HG02870 (cell line): ENCODE results near the gene CACNA2D3.

Source experiments
- ATAC-seq: cut with Tn5 transposase; IDR thresholded peaks from one replicate; pipeline ENCODE4 v1.9.1; 2021; ENCODE audit warnings: mild to moderate bottlenecking, moderate library complexity; ENCODE audit not compliant: unreplicated experiment

The CACNA2D3 gene

DNA sequence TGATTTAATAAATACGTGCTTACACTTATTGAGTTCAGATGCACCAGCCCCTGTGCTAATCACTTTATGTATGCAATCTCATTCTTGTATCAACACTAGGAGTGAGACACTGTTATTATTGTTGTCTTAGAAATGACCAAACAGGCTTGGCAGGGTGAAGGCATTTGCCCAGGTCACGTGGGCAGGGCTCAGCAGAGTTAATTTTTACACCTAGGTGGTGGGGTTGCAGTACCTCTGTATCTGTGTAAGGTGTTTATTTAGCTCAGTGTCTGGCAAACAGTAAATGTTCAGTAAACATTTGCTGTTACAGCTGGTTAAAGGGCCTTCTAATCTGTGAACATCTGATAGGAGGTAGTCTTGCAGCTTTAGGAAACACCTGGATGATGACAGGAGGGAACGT is 200.0 kb downstream of the CACNA2D3 start:
- ATAC-seq: no peak

DNA sequence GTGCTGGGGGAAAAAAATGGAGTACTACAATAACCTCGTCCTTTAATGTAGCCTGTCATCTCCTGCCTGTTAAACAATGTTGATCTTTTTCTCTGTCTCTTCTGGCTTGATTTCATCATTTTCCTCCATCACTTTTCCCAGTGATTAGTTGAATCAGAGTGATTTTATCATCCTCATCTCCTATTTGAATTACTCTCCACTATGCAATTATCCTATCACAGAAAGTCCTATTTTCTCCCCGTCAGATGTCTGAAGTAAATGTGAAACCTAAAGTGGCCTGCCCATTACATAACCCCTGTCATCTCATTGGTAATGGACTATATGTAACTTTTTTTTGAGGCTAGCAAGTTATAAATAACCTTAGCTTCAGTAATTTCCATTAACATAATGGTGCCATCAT is 201.8 kb downstream of the CACNA2D3 start:
- ATAC-seq: no peak

DNA sequence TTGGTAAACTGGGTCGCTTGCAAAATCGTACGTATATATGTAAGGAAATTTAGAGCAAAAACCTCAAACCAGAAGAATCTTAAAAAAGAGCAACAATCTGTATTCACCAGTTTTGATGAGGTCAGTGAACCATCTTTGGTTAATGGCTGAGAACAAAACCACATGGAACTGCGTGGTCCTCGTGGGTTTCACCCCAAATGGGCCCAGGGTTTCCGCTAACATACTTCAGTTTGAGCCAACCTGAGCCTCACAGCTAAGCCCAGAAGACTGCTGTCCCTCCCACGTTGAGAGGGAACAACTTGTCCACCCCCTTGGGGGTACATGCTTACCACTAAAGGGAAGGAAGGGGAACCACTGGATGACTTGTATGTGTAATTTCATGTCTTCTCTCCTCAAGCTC is 204.6 kb downstream of the CACNA2D3 start:
- ATAC-seq: no peak

DNA sequence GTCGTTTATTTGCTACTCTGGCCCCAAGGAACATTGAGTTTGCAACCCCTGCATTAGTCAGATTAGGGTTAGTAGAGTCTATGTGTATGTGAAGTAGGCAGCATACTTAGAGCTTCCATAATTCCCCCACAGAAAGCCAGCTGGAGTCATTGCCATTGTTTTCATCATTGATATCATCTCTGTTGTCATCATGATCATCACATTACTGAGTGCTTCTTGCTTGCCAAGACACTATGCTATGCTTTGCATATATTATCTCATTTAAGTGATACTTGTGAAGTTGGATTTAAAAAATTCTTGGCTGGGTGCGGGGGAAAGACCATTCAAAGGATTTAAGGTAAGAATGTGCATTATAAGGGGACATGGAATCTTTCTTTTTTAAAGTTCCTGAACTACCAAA is 209.0 kb downstream of the CACNA2D3 start:
- no peak for ATAC-seq

DNA sequence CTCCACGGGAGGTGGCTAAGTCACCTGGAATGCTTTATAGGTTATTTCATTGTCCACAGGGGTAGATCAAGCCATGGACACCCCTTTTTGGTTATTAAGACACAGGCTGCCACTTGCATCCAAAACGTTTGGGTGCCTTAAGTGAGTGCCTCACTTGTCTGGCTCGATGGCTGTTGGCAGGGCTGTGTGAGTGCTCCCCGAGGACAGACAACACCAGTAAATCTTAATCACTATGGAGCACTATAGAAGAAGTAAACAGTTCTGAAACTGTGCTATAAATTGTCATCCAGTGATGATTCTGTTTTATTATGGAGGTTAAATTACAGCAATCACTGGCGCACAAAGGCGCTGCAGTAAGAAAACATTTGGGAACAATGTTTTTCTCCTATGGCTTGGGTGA is 215.5 kb downstream of the CACNA2D3 start:
- ATAC-seq: no peak

DNA sequence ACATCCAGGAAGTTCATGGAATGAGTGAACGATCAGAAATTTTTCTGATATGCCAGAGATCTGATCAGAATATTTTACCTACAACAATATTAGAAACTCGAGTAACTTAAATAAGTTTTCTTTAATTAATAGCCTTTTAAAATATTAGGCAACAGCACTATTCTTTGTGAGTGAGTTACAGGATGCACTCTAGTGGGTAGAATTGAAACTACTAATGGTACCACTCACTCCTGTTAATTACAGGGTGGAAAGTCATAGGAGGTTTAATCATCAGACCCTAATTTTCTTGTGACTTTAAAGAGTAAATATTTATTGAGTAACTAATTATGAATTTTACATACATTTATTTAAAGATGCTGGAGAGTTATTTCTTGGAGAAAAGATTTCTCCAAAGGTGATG is 217.3 kb downstream of the CACNA2D3 start:
- no peak for ATAC-seq

DNA sequence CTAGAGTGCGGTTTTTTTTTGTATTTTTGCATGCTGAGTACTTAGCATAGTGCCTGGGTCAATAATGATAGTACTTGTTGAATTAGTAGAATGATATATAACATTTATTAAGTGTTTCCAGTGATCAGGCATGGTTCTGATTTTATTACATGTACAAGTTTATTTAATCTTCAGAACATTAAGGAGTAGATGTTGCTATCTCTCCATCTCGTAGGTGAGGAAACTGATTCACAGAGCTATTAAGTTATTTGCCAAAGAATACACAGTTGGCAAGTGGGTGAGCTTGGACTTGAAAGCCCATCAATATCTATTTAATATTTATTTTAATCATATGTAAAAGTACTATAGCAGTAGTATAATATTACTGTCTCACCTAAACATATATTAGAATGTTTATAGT is 219.5 kb downstream of the CACNA2D3 start:
- ATAC-seq: no peak

DNA sequence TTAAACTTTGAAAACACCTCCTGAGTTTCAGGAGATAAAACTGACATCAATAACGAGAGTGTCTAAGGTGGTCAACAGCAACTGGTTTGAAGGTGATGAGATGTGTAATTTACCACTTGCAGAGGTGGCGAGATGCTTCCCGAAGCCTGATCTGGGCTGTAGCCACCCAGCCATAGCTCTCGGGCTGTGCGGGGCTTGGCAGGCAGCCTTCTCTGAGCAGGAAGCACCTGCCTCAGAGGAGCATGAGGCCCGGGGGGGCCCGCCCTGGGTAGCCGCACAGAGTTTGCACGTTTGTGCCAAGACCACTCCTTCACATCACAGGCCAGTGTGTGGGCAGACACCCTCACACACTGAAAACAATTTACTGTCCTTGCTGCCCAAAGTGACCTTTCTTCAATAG is 220.3 kb downstream of the CACNA2D3 start:
- ATAC-seq: no peak

DNA sequence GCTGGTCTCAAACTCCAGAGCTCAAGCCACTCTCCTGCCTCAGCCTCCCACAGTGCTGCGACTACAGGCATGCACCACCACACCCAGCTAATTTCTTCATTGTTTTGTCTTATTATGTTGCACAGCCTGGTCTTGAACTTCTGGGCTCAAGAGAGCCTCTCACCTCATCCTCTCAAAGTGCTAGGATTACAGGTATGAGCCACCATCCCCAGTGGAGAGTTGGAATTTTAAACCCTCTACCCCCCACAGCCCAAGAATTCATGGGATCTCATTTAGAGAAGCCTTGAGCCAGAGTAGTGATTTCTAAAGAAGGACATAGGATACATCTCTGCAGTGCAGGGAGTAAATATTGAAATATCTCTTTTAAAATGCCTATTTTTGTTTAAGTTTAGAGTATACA is 221.1 kb downstream of the CACNA2D3 start:
- ATAC-seq: no peak

DNA sequence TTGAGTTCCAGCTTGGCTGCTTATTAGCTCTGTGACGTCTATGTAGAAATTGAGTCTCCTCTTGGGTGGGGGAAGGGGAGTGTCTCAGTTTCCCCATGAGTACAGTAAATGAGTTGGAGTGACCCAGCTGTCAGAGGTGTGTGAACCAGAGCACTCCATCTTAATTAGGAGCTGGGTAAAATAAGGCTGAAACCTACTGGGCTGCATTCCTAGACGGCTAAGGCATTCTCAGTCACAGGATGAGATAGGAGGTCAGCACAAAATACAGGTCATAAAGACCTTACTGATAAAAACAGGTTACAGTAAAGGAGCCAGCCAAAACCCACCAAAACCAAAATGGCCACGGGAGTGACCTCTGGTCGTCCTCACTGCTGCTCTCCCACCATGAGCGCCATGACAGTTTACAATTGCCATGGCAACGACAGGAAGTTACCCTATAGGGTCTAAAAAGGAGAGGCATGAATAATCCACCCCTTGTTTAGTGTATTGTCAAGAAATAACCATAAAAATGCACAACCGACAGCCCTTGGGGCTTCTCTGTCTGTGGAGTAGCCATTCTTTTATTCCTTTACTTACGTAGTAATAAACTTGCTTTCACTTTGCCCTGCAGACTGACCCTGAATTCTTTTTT is 222.4 kb downstream of the CACNA2D3 start:
- no peak for ATAC-seq

DNA sequence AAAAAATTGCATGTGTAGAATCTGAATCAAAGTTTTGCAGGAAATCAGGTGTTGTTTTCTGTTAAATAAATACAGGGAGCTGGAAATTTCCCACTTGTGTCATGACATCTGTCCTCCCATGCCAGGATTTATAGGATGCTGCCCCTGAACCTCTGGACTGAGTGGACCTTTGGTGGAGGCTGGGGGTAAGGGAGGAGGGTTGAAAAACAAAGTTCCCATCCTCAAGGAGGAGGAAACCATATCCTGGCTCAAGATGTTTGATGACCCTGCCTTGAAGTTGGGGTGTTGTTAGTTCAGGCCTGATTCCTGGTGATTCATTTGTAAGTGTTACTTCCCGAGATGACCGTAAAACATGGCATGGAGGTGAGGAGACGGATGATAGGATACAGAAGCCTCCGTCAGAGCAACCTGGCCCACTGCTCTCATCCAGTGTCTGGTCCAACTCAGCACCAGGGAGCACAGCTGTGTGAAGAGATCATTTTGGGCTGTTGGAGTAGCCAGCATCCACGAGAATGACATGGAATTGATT is 223.6 kb downstream of the CACNA2D3 start:
- no peak for ATAC-seq

DNA sequence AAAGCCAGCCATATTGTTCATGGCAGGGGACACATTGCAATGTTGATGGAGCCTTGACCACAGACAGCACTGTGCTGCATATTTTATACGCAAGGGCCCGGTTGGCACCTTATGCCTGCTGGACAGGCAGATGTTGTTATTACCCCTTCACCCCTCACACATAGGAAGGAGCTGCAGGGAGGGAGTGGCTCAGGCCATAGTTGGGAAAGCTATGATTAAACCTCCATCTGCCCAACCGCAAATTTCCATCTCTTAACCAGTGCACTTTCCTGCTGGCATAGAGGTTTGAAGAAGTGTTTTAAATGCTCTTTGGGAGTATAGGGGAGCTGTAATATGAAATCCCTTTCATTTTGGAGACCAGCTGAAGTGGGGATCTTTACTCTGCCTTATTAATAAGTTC is 224.7 kb downstream of the CACNA2D3 start:
- no peak for ATAC-seq

DNA sequence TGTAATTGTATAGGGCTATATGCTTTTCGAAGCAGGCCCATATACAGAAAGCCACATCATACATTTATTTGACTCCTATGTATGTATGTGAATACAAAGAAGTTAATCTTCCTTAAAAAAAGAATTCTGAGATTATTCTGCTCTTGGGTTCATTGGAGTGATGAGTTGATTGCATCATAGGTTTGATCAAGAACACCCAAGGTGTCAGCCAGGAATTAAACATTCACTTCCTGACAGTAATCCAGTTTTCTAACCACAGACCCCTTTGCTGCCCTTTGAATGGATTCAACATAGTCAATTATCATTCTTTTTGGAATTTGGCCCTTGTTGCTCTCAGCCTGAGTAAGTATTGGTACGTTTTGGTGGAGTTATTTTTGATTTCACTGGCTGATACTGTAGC is 225.6 kb downstream of the CACNA2D3 start:
- ATAC-seq: no peak

DNA sequence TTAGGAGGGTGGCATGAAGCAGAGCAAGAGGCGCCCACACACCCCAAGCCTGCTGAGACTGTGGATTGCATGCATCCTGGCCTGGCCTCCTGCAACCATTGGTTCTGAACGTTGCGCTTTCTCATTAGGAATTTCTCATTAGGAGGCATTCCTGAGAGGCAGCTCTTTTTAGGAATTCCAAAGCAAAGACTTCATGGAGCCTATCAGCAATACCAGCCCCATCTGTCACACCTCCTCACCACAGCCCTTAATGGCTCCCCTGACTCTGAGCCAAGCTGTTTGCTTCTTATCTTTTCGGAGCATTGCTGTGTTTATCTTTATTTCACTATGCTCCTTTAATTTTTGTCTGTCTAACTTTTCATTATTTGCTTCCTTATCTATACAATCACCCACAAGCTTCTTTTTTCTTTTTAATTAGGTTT is 226.9 kb downstream of the CACNA2D3 start:
- ATAC-seq: no peak

DNA sequence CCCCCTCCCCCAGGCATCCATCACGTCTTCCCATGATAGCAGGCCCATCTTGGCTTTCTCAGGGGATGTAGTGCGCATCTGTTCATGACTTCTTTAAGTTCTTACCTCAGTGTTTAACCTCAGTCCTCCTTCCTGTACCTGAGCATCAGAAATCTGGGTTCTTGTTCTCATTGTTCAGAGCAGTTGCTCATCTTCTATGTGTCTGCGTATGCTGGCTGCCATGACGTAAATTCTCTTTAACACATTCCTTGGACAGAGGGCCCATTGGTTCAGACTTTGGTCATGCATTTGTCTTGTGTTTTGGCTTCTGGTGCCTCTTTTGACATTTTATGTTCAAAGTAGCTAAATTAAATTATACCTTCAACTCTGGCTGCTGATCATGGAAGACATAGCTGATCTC is 227.3 kb downstream of the CACNA2D3 start:
- ATAC-seq: no peak

DNA sequence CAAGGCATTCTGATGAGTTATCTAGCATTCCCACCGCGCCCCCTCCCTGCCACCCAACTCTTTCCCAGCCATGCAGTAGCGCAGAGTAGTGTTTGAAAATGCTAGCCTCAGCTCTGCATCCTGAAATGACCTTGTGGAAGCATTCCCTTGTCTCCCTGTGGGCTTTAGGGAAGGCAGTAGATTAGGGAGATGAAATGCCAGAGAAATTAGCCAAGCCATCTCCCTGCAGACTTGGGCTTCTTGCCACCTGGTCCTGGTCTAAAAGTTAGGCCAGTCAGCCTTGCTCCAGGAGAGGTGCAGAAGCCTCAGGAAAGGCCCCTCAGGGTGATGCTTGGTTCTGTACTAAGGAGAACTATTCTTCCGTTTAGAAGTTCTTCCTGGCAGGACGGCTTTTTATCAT is 231.2 kb downstream of the CACNA2D3 start:
- ATAC-seq: no peak

DNA sequence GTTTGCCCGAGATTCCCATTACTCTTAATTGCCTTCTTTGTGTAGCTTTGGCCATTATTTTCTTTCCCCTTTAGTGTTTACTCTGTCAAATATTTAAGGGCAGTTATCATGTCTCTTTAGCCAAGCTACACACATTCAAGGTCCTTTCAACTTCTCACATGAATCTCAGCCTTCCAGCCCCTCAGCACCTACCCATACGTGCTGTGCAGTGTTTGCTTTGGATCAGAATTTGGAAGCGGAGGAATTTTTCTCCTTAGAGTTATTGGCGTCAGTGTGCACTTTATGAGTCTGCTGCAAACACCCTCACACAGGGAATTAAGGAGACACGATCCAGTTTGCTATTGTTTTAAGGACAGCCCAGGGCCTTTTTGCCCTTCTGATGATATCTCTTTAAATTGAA is 231.6 kb downstream of the CACNA2D3 start:
- ATAC-seq: no peak

DNA sequence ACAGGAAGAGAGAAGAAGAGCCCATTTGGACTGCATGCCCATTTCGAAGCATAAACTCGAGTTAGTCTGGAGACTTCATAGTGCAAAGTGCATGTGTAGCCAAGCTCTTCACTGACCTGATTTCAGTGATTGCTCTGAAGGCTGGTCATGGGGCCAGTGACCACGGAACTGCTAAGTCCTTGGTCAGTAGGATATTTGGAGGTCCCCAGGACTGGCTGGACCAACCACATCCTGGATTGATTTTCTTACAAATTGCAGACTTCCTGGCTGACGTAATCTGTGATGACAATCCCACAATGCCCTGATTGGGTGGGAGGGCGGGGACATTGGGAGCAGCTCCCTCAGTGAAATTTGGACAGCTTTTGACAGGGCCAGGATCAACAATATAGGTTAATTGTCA is 233.4 kb downstream of the CACNA2D3 start:
- no peak for ATAC-seq

DNA sequence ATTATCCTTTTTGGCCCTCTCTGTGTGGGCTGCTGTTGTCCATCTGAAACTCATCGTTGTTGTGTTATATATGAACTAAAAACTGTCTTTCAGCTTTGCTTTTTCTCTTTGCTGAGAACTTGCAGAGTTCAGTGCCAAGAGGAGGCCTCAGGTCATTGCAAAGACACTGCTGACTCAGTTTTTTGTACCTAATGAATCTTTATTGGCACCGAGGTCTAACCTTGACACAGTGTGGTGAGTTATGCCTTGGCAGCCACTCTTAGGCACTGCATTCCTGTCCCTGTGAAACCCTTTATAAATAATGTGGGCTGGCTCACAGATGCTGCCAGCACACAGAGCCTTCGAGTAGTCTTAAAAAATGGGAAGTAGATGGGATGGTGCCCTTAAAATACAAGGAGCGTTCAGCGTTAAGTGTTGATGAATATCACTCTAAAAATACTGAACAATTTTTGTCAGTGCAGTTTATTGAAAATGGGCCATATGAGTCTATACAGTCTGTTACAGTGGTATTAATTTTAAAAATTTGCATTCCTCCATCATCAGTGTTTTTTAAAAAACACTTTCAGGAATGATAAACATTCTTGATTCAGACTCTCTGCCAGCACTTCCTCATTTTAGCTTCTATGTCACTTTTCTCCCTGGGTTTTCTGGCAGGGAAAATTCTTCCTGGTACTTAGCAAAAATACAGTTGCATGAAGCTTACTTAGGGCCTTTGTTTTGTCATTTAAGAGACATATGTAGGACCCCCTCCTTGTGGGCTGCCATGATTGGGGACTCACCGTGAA is 234.1 kb downstream of the CACNA2D3 start:
- no peak for ATAC-seq

DNA sequence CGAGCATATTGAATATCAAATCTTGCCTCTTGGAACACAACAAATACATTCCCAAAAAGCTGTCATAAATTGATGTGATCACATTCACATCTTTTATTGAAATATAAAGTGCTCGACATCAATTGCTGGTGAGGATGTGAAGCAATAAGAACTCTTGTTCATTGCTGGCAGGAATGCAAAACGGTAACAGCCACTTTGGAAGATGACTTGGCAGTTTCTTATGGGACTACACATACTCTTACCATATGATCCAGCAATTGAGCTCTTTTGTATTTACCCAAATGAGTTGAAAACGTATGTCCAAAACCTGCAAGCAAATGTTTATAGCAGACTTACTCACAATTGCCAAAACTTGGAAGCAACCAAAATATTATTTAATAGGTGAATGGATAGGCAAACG is 234.9 kb downstream of the CACNA2D3 start:
- no peak for ATAC-seq

DNA sequence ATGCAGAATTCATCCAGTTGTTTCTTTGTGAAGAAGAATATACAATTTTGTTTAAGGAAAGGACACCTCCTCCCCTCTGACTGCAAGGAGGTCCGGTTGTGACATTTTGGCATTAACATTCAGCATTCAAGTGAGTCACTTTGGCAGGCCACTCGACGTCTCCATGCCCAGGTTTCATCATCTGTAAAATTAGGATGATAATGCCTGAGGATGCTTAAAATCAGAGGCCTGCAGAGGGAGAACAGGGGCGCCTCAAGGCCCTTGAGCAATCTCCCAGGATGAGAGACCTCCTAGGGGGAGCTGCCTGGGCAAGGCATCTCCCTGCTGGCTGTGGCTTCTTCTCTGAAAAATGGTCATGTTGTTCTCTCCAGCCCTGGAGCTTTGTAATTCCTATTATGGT is 236.0 kb downstream of the CACNA2D3 start:
- ATAC-seq: no peak

DNA sequence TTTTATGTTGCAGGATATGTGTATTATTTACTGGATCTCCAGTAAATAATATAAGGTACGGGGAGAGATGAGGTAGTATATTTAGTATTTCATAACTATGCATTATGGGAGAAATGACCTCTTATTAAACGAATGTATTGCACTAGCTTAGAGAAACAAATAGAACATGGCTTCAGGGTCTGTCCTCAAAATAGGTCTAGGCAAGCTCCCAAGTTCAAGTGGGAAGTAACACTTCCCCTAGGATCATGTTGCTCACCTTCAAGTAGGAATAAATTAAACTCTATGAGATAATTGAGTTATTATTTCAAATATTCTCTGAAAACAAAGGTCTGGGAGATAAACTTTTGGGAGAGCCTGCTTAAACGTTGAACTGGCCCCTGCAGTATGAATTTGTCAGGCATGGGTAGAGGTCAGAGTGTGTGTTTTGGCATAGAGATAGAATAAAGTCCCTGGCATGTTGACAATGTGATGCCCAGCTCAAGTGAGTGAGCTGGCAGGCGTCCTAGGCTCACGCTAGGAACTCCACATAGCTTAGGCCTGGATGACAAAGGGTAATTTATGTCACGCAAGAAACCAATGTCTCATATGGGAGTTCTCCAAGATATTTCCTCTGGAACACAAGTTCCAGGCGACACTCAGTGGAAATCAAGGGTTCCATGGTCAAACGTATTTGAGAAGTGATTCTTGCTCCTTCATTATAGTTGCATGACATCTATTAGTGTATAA is 236.8 kb downstream of the CACNA2D3 start:
- no peak for ATAC-seq
